HG02610 (cell line): ENCODE data around the gene EPS8L1.

Experiments
- ATAC-seq: cut with Tn5 transposase; IDR thresholded peaks from one replicate; pipeline ENCODE4 v1.9.1; 2021; ENCODE audit warnings: mild to moderate bottlenecking, moderate library complexity; ENCODE audit not compliant: unreplicated experiment

Gene EPS8L1

GRCh38 chr19:55079400-55080038, 3.9 kb downstream of the EPS8L1 start:
- no peak for ATAC-seq

- ATAC-seq, result no peak
These were observed 4.7 kb downstream of the EPS8L1 start for GRCh38 chr19:55080121-55080967.

GRCh38 chr19:55080968-55081769, 5.5 kb downstream of the EPS8L1 start:
- ATAC-seq, result peak; percentile 71

GRCh38 chr19:55081770-55082019, 6.0 kb downstream of the EPS8L1 start:
- ATAC-seq, result no peak

- ATAC-seq, result no peak
These were observed 6.6 kb downstream of the EPS8L1 start for GRCh38 chr19:55082020-55082851.

GRCh38 chr19:55083004-55083850, 7.6 kb downstream of the EPS8L1 start:
- ATAC-seq, result no peak

GRCh38 chr19:55084416-55084815, 8.7 kb downstream of the EPS8L1 start:
- no peak for ATAC-seq

GRCh38 chr19:55085923-55086715, 10.4 kb downstream of the EPS8L1 start:
- ATAC-seq, result no peak

- ATAC-seq, result no peak
These were observed 11.3 kb downstream of the EPS8L1 start for GRCh38 chr19:55086730-55087541.

- no peak for ATAC-seq
These were observed 11.9 kb downstream of the EPS8L1 start for GRCh38 chr19:55087542-55087901.

GRCh38 chr19:55088021-55088451, 12.4 kb downstream of the EPS8L1 start:
- ATAC-seq, result no peak

- ATAC-seq, result no peak
These were observed 13.1 kb downstream of the EPS8L1 start for GRCh38 chr19:55088543-55089341.

GRCh38 chr19:55089342-55089944, 13.8 kb downstream of the EPS8L1 start:
- no peak for ATAC-seq

- no peak for ATAC-seq
These were observed 14.9 kb downstream of the EPS8L1 start for GRCh38 chr19:55090564-55090963.

- no peak for ATAC-seq
These were observed 15.6 kb downstream of the EPS8L1 start for GRCh38 chr19:55091126-55091910.

GRCh38 chr19:55091955-55092354, 16.3 kb downstream of the EPS8L1 start:
- ATAC-seq, result no peak
